Liver (tissue), 9 donors: ENCODE results near the gene GPRC5D. TPM values are rescaled to one million over a fixed set of nuclear protein-coding genes. Genes with fewer than 3 reads are reported as not detected.

Experiments used
- DNase-seq: peaks from one replicate; pipeline ENCODE4 v3.0.0-alpha.2; 2017; ENCODE audit warnings: low spot score
- H3K27ac ChIP-seq, 2 donors: one replicate each; pipeline ENCODE4 v1.7.0; 2013; ENCODE audit warnings: inconsistent platforms in 2 of 2, low read length in 2 of 2, control low read depth in 1 of 2, low read depth in 1 of 2, mild to moderate bottlenecking in 1 of 2
- H3K27me3 ChIP-seq, 4 donors: one replicate each; pipeline versions ENCODE4 v1.6.1 to v1.7.0; 2013; ENCODE audit warnings: low read length in 3 of 4, inconsistent platforms in 1 of 4, mild to moderate bottlenecking in 1 of 4, moderate library complexity in 1 of 4; ENCODE audit not compliant: control insufficient read depth in 4 of 4, insufficient read depth in 4 of 4
- H3K36me3 ChIP-seq, 4 donors: one replicate each; pipeline versions ENCODE4 v1.6.1 to v1.7.0; 2013; ENCODE audit warnings: low read length in 3 of 4, mild to moderate bottlenecking in 3 of 4, low read depth in 1 of 4, moderate library complexity in 1 of 4; ENCODE audit not compliant: control insufficient read depth in 4 of 4, insufficient read depth in 3 of 4
- H3K4me1 ChIP-seq, 4 donors: one replicate each; pipeline versions ENCODE4 v1.6.1 to v1.7.0; 2013; ENCODE audit warnings: low read length in 3 of 4, mild to moderate bottlenecking in 3 of 4, moderate library complexity in 1 of 4; ENCODE audit not compliant: control insufficient read depth in 4 of 4, insufficient read depth in 4 of 4
- H3K4me3 ChIP-seq, 3 donors: one replicate each; pipeline versions ENCODE4 v1.6.1 to v1.7.0; 2013; ENCODE audit warnings: low read length in 3 of 3, control low read depth in 1 of 3, low read depth in 1 of 3, mild to moderate bottlenecking in 1 of 3
- H3K9ac ChIP-seq, 2 donors: one replicate each; pipeline ENCODE4 v1.7.0; 2013; ENCODE audit warnings: low read length in 2 of 2, mild to moderate bottlenecking in 2 of 2, moderate library complexity in 2 of 2, control low read depth in 1 of 2, low read depth in 1 of 2
- H3K9me3 ChIP-seq, 4 donors: one replicate each; pipeline versions ENCODE4 v1.6.1 to v1.7.0; 2013; ENCODE audit warnings: low read length in 3 of 4; ENCODE audit not compliant: control insufficient read depth in 4 of 4
- FOXA1 ChIP-seq: IDR thresholded peaks from 2 replicates; pipeline ENCODE4 v1.6.1; 2016; ENCODE audit warnings: antibody characterized with exemption
- HNF4A ChIP-seq, 2 donors: conservative IDR thresholded peaks; 2 replicates each; pipeline ENCODE4 v1.6.1; 2016; ENCODE audit warnings: antibody characterized with exemption in 2 of 2, mild to moderate bottlenecking in 2 of 2
- JUND ChIP-seq, 2 donors: IDR thresholded peaks; 2 replicates each; pipeline ENCODE4 v1.6.1; 2016; ENCODE audit warnings: antibody characterized with exemption in 2 of 2
- NR2F2 ChIP-seq: IDR thresholded peaks from 2 replicates; pipeline ENCODE4 v1.6.1; 2016; ENCODE audit warnings: antibody characterized with exemption
- RAD21 ChIP-seq, 2 donors: IDR thresholded peaks; 2 replicates each; pipeline ENCODE4 v1.6.1; 2016; ENCODE audit warnings: antibody characterized with exemption in 2 of 2, mild to moderate bottlenecking in 2 of 2
- SP1 ChIP-seq: IDR thresholded peaks from 2 replicates; pipeline ENCODE4 v1.6.1; 2018; ENCODE audit warnings: antibody characterized with exemption, mild to moderate bottlenecking
- YY1 ChIP-seq: IDR thresholded peaks from 2 replicates; pipeline ENCODE4 v1.6.1; 2016; ENCODE audit warnings: antibody characterized with exemption, mild to moderate bottlenecking
- WGBS: extraction: QIAGEN DNeasy Blood & Tissue Kit; methylation state at CpG from one replicate; pipeline ENCODE4 v1.1.7; 2013; 5-methylcytosine and 5-hydroxymethylcytosine counted together
- polyA plus RNA-seq, 2 donors: library from polyadenylated mRNA; stranded (reverse) in 1 of 2; unstranded in 1 of 2; fragments of 200-250 nt in 1 of 2; fragments of >200 nt in 1 of 2; fragmentation: Nextera tagmentation in 1 of 2; extraction: Ambion mirVana in 1 of 2; gene quantifications; one replicate each; pipeline versions ENCODE4 v1.2.1 to v1.2.3, GENCODE V29; 2013 to 2015
- total RNA-seq, 2 donors: library from RNA; depleted of rRNA; stranded (reverse); fragments of >200 nt; gene quantifications; one replicate each; pipeline ENCODE4 v1.2.3, GENCODE V29; 2014
- TF ChIP-seq, protein P1 (sequence below): IDR thresholded peaks from 2 replicates; pipeline ENCODE4 v1.6.1; 2016; ENCODE audit warnings: antibody characterized with exemption, mild to moderate bottlenecking
- TF ChIP-seq, protein P2 (sequence below): IDR thresholded peaks from 2 replicates; pipeline ENCODE4 v1.6.1; 2016; ENCODE audit warnings: antibody characterized with exemption
- TF ChIP-seq, protein P3 (sequence below): IDR thresholded peaks from 2 replicates; pipeline ENCODE4 v1.6.1; 2016; ENCODE audit warnings: antibody characterized with exemption
- donor health status: healthy.
- donor health status: healthy.
- donor health status: healthy.
- donor health status: healthy.
- donor health status: healthy.

GPRC5D gene
- total and polyA plus RNA-seq, 4 donors, result 0.13 to 0.17 TPM; not detected in 2

DNA sequence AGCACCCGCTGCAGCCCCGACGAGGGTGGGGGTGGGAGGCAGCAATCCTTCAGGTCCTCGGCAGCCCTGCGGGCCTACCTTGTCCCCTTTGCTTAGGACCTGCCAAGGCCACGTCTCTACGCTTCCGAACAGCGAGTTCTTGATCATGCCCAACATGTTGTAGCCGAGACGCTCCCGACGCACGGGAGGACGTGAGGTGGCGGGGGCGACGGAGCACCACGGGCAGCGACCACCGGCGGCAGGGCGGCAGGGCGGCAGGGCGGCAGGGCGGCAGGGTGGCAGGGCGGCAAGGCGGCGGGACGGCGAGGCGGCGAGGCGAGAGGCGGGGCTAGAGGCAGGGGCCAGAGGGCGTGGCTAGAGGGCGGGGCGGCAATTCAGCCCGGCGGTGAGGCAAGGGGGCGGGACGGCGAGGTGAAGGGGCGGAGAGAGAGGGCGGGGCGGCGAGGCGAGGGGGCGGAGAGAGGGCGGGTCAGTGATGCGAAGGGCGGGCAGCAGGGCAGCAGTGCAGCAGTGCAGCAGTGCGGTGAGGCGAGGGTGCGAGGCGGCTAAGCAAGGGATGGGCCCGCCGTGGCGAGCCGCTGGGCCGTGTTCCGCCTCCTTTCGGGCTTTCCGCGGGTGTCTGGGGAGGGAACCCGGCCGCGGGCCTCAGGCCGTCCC, 48.1 kb upstream of the GPRC5D start, which contains the start of gene HEBP1 (continued):
- TF ChIP-seq, protein P1, sequence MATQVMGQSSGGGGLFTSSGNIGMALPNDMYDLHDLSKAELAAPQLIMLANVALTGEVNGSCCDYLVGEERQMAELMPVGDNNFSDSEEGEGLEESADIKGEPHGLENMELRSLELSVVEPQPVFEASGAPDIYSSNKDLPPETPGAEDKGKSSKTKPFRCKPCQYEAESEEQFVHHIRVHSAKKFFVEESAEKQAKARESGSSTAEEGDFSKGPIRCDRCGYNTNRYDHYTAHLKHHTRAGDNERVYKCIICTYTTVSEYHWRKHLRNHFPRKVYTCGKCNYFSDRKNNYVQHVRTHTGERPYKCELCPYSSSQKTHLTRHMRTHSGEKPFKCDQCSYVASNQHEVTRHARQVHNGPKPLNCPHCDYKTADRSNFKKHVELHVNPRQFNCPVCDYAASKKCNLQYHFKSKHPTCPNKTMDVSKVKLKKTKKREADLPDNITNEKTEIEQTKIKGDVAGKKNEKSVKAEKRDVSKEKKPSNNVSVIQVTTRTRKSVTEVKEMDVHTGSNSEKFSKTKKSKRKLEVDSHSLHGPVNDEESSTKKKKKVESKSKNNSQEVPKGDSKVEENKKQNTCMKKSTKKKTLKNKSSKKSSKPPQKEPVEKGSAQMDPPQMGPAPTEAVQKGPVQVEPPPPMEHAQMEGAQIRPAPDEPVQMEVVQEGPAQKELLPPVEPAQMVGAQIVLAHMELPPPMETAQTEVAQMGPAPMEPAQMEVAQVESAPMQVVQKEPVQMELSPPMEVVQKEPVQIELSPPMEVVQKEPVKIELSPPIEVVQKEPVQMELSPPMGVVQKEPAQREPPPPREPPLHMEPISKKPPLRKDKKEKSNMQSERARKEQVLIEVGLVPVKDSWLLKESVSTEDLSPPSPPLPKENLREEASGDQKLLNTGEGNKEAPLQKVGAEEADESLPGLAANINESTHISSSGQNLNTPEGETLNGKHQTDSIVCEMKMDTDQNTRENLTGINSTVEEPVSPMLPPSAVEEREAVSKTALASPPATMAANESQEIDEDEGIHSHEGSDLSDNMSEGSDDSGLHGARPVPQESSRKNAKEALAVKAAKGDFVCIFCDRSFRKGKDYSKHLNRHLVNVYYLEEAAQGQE, result peak; percentile 65
- TF ChIP-seq SP1 (peak; percentile 36), NR2F2 (no peak), YY1 (no peak)

DNA sequence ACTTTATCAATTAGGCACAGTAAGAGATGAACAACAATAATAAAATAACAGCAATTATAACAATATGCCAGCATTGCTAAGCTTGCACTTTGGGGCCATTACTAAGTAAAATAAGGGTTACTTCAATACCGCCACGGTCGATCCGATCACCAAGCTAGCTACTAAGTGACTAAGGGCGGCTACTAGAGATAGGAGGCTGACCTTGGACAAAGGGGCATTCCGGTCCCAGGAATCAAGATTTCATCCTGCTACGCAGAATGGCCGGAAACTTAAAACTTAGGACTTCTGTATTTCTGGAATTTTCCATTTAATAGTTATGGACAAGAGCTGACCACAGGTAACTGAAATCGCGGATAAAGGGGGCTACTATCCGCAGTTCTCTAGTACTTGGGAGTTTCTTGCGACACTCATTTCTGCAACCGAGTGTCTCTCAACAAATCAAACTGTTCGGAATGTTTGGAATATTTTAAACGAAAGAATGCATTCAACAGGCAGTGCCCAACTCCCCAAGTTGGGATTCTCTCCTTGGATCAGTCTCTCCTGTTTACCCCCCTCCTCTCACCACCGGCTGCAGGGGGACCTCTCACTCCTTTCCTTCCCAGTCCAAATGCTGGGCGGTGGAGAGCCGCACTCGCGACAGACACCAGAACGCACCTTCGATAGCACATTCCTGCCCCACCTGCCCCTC, 47.4 kb upstream of the GPRC5D start:
- Histone ChIP-seq H3K4me1 (peaks cover 10 to 62% (median 36%) of the 10 kb centered on the region in 4 donors), H3K4me3 (peak overlapping the region; percentile 61 to 88 (median 85)), H3K36me3 (no peaks in the 10 kb centered on the region), H3K9me3 (no peaks in the 10 kb centered on the region), H3K9ac (peak overlapping the region; percentile 78 to 81), H3K27me3 (no peaks in the 10 kb centered on the region), H3K27ac (peak overlapping the region; percentile 71 to 86)
- DNase-seq, result no peak
- WGBS, result 8% methylated on average over 22 of the region's 22 CpGs
- peak; percentile 59 for TF ChIP-seq NR2F2
- TF ChIP-seq FOXA1, result no peak
- TF ChIP-seq RAD21 (IDR thresholded peaks at IDR 0.05), result peak in 1 of 2 donors; percentile 8
- TF ChIP-seq, protein P1, result no peak
- TF ChIP-seq YY1, result peak; percentile 48
- no peak for TF ChIP-seq JUND (IDR thresholded peaks at IDR 0.05)
- peak; percentile 49 to 69 for TF ChIP-seq HNF4A (conservative IDR thresholded peaks at IDR 0.05)

DNA sequence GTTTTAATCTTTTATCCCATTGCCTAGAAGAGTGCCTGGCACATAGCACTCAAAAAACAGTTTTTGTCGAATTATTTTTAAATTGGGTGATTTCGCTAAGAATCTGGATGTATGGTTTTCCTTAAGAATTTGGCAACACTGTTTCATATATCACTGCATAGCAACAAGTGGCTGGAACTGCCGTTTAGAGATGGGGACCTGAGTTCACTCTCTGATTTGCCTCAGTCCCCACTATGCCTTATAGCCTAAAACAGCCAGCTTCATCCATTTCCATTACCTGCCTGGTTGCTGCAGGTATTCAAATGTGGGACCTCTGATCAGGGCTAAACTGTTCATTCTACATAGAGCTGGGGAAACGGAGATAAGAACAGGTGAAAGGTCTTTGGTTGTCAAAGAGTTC, 46.3 kb upstream of the GPRC5D start:
- Histone ChIP-seq H3K4me1 (peaks cover 10 to 58% (median 30%) of the 10 kb centered on the region in 4 donors), H3K4me3 (no peak overlapping the region), H3K9ac (no peak overlapping the region), H3K27me3 (no peaks in the 10 kb centered on the region), H3K36me3 (no peaks in the 10 kb centered on the region), H3K9me3 (no peaks in the 10 kb centered on the region), H3K27ac (no peak overlapping the region)
- WGBS, result 66% methylated on average over 4 of the region's 4 CpGs
- DNase-seq, result no peak
- TF ChIP-seq, protein P2, sequence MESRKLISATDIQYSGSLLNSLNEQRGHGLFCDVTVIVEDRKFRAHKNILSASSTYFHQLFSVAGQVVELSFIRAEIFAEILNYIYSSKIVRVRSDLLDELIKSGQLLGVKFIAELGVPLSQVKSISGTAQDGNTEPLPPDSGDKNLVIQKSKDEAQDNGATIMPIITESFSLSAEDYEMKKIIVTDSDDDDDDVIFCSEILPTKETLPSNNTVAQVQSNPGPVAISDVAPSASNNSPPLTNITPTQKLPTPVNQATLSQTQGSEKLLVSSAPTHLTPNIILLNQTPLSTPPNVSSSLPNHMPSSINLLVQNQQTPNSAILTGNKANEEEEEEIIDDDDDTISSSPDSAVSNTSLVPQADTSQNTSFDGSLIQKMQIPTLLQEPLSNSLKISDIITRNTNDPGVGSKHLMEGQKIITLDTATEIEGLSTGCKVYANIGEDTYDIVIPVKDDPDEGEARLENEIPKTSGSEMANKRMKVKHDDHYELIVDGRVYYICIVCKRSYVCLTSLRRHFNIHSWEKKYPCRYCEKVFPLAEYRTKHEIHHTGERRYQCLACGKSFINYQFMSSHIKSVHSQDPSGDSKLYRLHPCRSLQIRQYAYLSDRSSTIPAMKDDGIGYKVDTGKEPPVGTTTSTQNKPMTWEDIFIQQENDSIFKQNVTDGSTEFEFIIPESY, result no peak
- no peak for TF ChIP-seq FOXA1
- TF ChIP-seq JUND (IDR thresholded peaks at IDR 0.05), result no peak
- TF ChIP-seq, protein P3, sequence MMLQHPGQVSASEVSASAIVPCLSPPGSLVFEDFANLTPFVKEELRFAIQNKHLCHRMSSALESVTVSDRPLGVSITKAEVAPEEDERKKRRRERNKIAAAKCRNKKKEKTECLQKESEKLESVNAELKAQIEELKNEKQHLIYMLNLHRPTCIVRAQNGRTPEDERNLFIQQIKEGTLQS, result no peak
